Heart left ventricle (tissue), 13 donors: ENCODE data around the gene SLC7A14.

Source experiments
- POLR2A ChIP-seq, 2 donors: fragments of 450-650 bp; IDR thresholded peaks; one replicate each; pipeline ENCODE4 v1.6.1; 2017; ENCODE audit warnings: antibody characterized with exemption in 2 of 2, mild to moderate bottlenecking in 2 of 2, moderate library complexity in 2 of 2
- TF ChIP-seq, protein P1 (sequence below), 12 donors: fragments of 200-600 bp; sonication (generic) in 4 of 12; IDR thresholded peaks; one replicate each; pipeline versions ENCODE4 v1.5.0 to v1.8.0; 2018 to 2022; ENCODE audit warnings: antibody characterized with exemption in 12 of 12, mild to moderate bottlenecking in 5 of 12
- donor health status: ischemic (EF 13 %, LVEDD 7.1; RV severe dilation, severe dysfunction).
- donor health status: DM: no; HTN: yes; CAD: no.
- donor health status: DM: no; HTN: no; CAD: no.
- donor health status: ischemic (EF 25% LVEDD 6.9; RV normal size, moderate dysfunction).
- donor health status: ischemic (EF 25% LVEDD 5.7; RV mildly dilated, moderate dysfunction).
- donor health status: ischemic (EF 35%, LVEDD 5.7; RV mildly dilated, moderate dysfunction).
- donor health status: nonischemic (EF 11% LVEDD 7.7; RV severe dilation, severe dysfunction).
- donor health status: DM: yes; HTN: yes; CAD: no.
- donor health status: PGD.
- donor health status: ischemic (EF 29% LVEDD 5.4; RV normal size, mild dysfunction).
- donor health status: nonischemic (EF 23%, LVEDD 6.1; RV moderate dilation, normal function).

DNA sequence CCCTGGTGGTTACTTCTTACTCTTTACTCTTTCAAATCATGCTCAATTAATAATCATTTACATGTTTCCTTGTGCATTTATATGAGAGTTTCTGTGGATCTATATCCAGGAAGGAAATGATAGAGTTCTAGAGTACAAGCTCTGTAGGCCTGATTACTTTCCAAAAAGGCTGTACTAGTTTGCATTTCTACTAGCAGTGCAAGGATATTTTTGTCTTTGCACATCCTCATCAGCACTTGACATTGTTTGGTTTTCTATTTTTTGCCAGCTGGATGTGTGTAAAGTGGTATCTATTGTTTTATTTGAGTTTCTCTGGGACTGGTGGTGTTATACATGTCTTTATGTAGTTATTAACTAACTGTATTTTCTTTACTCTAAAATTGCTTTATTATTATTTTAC lies 19.6 kb upstream of the SLC7A14 start:
- TF ChIP-seq, protein P1, sequence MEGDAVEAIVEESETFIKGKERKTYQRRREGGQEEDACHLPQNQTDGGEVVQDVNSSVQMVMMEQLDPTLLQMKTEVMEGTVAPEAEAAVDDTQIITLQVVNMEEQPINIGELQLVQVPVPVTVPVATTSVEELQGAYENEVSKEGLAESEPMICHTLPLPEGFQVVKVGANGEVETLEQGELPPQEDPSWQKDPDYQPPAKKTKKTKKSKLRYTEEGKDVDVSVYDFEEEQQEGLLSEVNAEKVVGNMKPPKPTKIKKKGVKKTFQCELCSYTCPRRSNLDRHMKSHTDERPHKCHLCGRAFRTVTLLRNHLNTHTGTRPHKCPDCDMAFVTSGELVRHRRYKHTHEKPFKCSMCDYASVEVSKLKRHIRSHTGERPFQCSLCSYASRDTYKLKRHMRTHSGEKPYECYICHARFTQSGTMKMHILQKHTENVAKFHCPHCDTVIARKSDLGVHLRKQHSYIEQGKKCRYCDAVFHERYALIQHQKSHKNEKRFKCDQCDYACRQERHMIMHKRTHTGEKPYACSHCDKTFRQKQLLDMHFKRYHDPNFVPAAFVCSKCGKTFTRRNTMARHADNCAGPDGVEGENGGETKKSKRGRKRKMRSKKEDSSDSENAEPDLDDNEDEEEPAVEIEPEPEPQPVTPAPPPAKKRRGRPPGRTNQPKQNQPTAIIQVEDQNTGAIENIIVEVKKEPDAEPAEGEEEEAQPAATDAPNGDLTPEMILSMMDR (IDR thresholded peaks at IDR 0.05), result no peak
- TF ChIP-seq POLR2A (IDR thresholded peaks at IDR 0.05), result no peak
